Stimulated activated CD4-positive, alpha-beta T cell treated with anti-CD3 and anti-CD28 coated beads, Interleukin-1b, Interleukin-23, amount 100 ng/mL, for 1 hour (primary cell): ENCODE measurements around the gene SPTA1.

Source experiments
- DNase-seq, 2 donors: peaks; one replicate each; pipeline ENCODE4 v3.0.0-alpha.2; 2020; ENCODE audit warnings: low read depth in 2 of 2

Gene SPTA1

DNA sequence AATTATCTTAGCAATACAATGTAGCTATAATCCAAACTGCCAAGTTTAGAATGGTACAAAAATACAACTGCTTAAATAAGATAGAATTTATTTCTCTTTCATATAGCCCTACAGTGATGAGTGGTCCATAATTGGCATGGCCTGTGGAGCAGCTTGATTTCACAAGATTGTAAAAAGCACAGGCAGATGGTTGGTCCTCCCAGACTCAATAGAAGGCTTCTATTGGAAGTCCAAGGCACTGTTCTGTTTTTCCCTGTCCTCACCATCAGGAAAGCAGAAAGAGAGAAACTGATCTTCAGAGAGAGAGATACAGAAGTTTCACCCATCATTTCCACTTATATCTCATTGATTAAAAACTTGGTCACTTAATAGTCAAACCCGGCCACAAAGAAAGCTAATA lies 114.3 kb downstream of the SPTA1 start:
- no peak for DNase-seq

DNA sequence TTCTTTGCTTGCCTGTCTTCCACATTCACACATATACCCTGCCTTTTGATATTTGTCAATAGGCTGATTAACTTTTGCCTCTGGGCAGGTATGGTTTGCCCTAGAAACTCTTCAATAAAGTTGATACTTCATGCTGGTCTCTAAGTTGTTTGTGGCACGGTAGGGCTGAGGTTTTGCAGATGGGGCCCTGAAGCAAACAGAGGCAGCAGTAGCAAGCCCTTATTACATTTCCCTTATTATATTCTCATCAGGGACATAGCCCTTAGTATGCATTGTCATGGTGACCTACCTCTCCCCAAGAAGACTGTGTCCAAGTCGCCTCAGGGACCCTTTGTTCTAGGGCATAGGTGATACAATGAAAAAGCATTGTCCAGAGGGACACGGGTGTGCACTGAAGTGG lies 116.0 kb downstream of the SPTA1 start, which contains the start of gene OR6P1:
OR6P1 (minus strand) TSS at position 101 of the 400 bp plus-strand sequence. CDS start 6,976 bp downstream, outside the sequence.
- no peak for DNase-seq

DNA sequence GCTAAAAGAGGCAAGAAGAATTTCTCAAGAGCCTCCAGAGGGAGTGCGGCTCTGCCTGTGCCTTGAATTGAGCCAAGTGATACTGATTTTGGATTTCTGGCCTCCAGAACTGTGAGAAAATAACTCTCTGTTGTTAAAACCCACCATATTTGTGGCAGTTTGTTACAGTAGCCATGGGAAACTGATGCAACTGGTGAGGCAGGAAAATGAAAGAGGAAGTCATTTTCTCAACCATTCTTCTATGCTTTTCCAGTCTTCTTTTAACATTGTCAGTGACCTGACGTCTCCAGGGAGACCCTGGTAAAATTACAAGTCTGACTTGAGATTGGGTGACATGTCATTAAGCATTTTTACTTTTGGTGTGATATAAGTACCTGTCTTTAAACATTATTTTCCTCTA lies 121.9 kb downstream of the SPTA1 start:
- no peak for DNase-seq

DNA sequence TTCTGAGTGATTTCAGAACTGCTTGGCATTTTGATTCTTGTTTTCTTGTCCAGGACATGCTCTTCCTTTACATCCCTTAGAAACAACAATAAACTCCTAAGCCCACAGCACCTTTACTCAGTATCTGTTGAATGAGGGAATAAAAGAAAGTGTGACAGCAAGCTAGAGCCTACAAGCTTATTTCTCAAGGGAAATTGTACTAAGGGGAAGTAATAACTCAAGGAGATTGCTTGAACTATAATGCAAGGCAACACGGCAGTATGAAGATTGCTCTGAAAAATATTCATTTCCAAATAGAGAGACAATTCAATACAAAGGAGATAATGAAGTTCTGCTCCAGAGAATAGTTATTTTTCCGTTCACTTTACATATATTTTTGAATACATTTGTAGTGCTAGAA lies 122.7 kb downstream of the SPTA1 start:
- DNase-seq: no peak
